ENCODE data around the gene LCMT1. TPM values are rescaled to one million over a fixed set of nuclear protein-coding genes. Genes with fewer than 3 reads are reported as not detected.

The LCMT1 gene
- total RNA-seq, 1 experiment from 2014 or later, result 86.3 TPM

DNA sequence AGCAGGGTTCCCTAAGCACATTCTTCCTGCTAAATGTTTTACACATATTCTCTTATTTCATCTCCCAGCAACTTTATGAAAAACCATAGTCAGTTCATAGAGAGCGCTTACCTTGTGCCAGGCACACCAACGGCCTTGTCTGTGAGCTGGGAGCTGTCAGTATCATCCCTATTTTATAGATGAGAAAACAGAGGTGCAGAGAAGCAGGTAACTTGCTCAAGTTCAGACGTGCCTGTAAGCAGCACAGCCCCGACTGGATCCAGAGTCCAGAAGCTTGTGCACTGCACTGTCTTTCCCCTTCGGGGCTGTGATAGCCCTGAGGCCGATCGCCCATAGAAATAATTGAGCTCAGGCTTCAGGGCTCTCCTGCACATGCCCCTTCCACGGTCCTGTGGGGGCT is 111.4 kb downstream of the LCMT1 start:
- CTCF ChIA-PET, result interaction anchor here (0.8 to 1.4 kb wide), 3 partner anchors 10 to 388 kb away, joined by 3 to 4 read pairs (median 3); no protein-coding TSS in a partner anchor

DNA sequence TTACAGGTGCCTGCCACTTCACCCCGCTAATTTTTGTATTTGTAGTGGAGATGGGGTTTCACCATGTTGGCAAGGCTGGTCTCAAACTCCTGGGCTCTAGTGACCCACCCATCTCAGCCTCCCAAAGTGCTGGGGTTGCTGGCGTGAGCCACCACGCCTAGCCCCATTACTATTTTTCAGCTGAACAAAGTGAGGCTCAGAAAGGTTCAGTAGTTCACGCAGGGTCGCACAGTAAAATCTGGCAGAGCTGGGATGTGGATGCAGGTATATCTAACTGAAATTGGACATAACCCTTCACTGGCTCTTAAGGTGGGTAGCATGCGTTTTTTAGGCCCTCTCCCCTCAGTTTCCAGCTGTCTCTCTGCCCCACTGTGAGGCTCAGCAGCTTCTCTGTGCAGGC is 112.4 kb downstream of the LCMT1 start:
- Mint-ChIP-seq H3K36me3 (no peaks in the 10 kb centered on the region), H3K27me3 (ENCODE audit: low read depth) (no peaks in the 10 kb centered on the region), H3K9me3 (no peaks in the 10 kb centered on the region), H3K4me1 (peaks cover 5% of the 10 kb centered on the region), H3K27ac (no peak overlapping the region), H3K4me3 (no peak overlapping the region)
- ATAC-seq (no peak), DNase-seq (ENCODE audit: low spot score) (no peak)
- ChIA-PET CTCF (interaction anchor here (1.0 to 2.5 kb wide), 3 partner anchors 8 to 53 kb away, joined by 3 to 12 read pairs (median 11); partner anchors contain the start of gene AQP8), POLR2A (no interaction called here)
- TF ChIP-seq SP1 (CRISPR knock-in tag; conservative IDR thresholded peaks at IDR 0.05) (no peak), TP53 (CRISPR knock-in tag; IDR thresholded peaks at IDR 0.05) (no peak), CBFB (CRISPR knock-in tag; IDR thresholded peaks at IDR 0.05; ENCODE audit: low read depth) (no peak), MXD4 (CRISPR knock-in tag; IDR thresholded peaks at IDR 0.05; ENCODE audit: borderline replicate concordance) (no peak)
- TF ChIP-seq, protein P1, sequence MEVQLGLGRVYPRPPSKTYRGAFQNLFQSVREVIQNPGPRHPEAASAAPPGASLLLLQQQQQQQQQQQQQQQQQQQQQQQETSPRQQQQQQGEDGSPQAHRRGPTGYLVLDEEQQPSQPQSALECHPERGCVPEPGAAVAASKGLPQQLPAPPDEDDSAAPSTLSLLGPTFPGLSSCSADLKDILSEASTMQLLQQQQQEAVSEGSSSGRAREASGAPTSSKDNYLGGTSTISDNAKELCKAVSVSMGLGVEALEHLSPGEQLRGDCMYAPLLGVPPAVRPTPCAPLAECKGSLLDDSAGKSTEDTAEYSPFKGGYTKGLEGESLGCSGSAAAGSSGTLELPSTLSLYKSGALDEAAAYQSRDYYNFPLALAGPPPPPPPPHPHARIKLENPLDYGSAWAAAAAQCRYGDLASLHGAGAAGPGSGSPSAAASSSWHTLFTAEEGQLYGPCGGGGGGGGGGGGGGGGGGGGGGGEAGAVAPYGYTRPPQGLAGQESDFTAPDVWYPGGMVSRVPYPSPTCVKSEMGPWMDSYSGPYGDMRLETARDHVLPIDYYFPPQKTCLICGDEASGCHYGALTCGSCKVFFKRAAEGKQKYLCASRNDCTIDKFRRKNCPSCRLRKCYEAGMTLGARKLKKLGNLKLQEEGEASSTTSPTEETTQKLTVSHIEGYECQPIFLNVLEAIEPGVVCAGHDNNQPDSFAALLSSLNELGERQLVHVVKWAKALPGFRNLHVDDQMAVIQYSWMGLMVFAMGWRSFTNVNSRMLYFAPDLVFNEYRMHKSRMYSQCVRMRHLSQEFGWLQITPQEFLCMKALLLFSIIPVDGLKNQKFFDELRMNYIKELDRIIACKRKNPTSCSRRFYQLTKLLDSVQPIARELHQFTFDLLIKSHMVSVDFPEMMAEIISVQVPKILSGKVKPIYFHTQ (CRISPR knock-in tag; IDR thresholded peaks at IDR 0.05), result no peak
- TF ChIP-seq, protein P2, sequence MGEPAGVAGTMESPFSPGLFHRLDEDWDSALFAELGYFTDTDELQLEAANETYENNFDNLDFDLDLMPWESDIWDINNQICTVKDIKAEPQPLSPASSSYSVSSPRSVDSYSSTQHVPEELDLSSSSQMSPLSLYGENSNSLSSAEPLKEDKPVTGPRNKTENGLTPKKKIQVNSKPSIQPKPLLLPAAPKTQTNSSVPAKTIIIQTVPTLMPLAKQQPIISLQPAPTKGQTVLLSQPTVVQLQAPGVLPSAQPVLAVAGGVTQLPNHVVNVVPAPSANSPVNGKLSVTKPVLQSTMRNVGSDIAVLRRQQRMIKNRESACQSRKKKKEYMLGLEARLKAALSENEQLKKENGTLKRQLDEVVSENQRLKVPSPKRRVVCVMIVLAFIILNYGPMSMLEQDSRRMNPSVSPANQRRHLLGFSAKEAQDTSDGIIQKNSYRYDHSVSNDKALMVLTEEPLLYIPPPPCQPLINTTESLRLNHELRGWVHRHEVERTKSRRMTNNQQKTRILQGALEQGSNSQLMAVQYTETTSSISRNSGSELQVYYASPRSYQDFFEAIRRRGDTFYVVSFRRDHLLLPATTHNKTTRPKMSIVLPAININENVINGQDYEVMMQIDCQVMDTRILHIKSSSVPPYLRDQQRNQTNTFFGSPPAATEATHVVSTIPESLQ (CRISPR knock-in tag; IDR thresholded peaks at IDR 0.05), result no peak
- TF ChIP-seq, protein P3, sequence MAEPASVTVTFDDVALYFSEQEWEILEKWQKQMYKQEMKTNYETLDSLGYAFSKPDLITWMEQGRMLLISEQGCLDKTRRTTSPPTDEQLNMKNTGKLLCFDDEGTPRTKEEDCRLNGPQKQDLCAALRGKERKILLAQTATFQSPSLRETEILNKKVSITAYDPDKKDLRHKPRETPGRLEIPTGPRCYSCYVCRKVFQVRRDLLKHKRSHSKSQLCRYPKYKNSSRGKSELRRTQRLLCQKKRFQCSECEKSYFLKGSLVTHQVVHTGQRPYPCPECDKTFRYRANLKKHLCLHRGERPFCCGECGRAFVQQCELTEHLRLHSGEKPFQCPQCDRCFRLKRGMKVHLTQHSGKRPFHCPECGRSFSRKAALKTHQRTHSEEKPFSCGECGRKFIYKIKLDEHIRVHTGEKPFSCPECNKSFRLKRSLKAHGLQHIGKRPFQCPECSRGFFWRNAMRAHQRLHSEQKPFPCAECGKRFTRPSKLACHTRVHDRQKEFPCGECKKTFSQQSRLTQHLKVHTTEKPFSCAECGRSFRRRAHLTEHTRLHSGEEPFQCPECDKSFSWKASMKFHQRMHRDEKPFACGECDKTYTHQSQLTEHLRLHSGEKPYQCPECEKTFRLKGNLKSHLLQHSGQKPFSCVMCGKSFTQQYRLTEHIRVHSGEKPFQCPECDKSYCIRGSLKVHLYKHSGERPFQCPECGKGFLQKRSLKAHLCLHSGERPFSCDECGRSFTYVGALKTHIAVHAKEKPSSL (CRISPR knock-in tag; conservative IDR thresholded peaks at IDR 0.05), result no peak
- TF ChIP-seq, protein P4, sequence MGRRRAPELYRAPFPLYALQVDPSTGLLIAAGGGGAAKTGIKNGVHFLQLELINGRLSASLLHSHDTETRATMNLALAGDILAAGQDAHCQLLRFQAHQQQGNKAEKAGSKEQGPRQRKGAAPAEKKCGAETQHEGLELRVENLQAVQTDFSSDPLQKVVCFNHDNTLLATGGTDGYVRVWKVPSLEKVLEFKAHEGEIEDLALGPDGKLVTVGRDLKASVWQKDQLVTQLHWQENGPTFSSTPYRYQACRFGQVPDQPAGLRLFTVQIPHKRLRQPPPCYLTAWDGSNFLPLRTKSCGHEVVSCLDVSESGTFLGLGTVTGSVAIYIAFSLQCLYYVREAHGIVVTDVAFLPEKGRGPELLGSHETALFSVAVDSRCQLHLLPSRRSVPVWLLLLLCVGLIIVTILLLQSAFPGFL (CRISPR knock-in tag; IDR thresholded peaks at IDR 0.05; ENCODE audit: borderline replicate concordance), result no peak

More for the DNA sequence above, 111.4 kb downstream of the LCMT1 start:
- peaks cover under 1% of the 10 kb centered on the region; the same call in 1 of the 2 replicates for H3K4me1 Mint-ChIP-seq
- H3K36me3 Mint-ChIP-seq, result no peaks in the 10 kb centered on the region
- H3K4me3 Mint-ChIP-seq, result no peak overlapping the region
- TF ChIP-seq NFATC4 (CRISPR knock-in tag; IDR thresholded peaks at IDR 0.05) (no peak), KAT7 (CRISPR knock-in tag; IDR thresholded peaks at IDR 0.05; ENCODE audit: borderline replicate concordance) (no peak), NR1H2 (CRISPR knock-in tag; IDR thresholded peaks at IDR 0.05) (no peak), ZNF671 (CRISPR knock-in tag; IDR thresholded peaks at IDR 0.05) (no peak), CBFB (CRISPR knock-in tag; IDR thresholded peaks at IDR 0.05; ENCODE audit: low read depth) (no peak), GABPB1 (CRISPR knock-in tag; IDR thresholded peaks at IDR 0.05) (no peak)
- TF ChIP-seq, protein P5, sequence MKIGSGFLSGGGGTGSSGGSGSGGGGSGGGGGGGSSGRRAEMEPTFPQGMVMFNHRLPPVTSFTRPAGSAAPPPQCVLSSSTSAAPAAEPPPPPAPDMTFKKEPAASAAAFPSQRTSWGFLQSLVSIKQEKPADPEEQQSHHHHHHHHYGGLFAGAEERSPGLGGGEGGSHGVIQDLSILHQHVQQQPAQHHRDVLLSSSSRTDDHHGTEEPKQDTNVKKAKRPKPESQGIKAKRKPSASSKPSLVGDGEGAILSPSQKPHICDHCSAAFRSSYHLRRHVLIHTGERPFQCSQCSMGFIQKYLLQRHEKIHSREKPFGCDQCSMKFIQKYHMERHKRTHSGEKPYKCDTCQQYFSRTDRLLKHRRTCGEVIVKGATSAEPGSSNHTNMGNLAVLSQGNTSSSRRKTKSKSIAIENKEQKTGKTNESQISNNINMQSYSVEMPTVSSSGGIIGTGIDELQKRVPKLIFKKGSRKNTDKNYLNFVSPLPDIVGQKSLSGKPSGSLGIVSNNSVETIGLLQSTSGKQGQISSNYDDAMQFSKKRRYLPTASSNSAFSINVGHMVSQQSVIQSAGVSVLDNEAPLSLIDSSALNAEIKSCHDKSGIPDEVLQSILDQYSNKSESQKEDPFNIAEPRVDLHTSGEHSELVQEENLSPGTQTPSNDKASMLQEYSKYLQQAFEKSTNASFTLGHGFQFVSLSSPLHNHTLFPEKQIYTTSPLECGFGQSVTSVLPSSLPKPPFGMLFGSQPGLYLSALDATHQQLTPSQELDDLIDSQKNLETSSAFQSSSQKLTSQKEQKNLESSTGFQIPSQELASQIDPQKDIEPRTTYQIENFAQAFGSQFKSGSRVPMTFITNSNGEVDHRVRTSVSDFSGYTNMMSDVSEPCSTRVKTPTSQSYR (CRISPR knock-in tag; IDR thresholded peaks at IDR 0.05), result no peak
- TF ChIP-seq, protein P6, sequence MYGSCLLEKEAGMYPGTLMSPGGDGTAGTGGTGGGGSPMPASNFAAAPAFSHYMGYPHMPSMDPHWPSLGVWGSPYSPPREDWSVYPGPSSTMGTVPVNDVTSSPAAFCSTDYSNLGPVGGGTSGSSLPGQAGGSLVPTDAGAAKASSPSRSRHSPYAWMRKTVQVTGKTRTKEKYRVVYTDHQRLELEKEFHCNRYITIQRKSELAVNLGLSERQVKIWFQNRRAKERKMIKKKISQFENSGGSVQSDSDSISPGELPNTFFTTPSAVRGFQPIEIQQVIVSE (CRISPR knock-in tag; IDR thresholded peaks at IDR 0.05; ENCODE audit: borderline replicate concordance), result no peak
- TF ChIP-seq, protein P7, sequence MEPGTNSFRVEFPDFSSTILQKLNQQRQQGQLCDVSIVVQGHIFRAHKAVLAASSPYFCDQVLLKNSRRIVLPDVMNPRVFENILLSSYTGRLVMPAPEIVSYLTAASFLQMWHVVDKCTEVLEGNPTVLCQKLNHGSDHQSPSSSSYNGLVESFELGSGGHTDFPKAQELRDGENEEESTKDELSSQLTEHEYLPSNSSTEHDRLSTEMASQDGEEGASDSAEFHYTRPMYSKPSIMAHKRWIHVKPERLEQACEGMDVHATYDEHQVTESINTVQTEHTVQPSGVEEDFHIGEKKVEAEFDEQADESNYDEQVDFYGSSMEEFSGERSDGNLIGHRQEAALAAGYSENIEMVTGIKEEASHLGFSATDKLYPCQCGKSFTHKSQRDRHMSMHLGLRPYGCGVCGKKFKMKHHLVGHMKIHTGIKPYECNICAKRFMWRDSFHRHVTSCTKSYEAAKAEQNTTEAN (CRISPR knock-in tag; IDR thresholded peaks at IDR 0.05), result no peak
- POLR2A ChIA-PET, result no interaction called here
- ATAC-seq (no peak), DNase-seq (ENCODE audit: low spot score) (no peak)
- H3K27me3 Mint-ChIP-seq (ENCODE audit: low read depth), result no peaks in the 10 kb centered on the region
- H3K27ac Mint-ChIP-seq, result no peak overlapping the region
- no peaks in the 10 kb centered on the region for H3K9me3 Mint-ChIP-seq
